Heart left ventricle (tissue), 16 donors: ENCODE measurements around the gene TMEM135. TPM values are rescaled to one million over a fixed set of nuclear protein-coding genes. Genes with fewer than 3 reads are reported as not detected.
"Not testable (repeated sequence)": the region's sequence is repeated elsewhere in the genome, so short reads cannot be mapped to it uniquely, and the experiment has no call there.

Experiments used
- ATAC-seq, 4 donors: fragments of 200-7000 bp; cut with Tn5 transposase; one replicate each; pipeline ENCODE4 v1.9.1; 2020 to 2022; ENCODE audit warnings: moderate library complexity in 4 of 4, mild to moderate bottlenecking in 3 of 4, moderate number of reproducible peaks in 1 of 4
- DNase-seq, 5 donors: peaks; one replicate each; pipeline ENCODE4 v3.0.0-alpha.2; 2020
- H3K27ac ChIP-seq, 12 donors: fragments of 200-600 bp; sonication (generic) in 4 of 12; one replicate each; pipeline versions ENCODE4 v1.5.0 to v1.8.0; 2016 to 2022; ENCODE audit warnings: mild to moderate bottlenecking in 2 of 12
- H3K27me3 ChIP-seq, 9 donors: fragments of 200-600 bp; sonication (generic) in 2 of 9; one replicate each; pipeline versions ENCODE4 v1.5.1 to v1.8.0; 2016 to 2022; ENCODE audit warnings: mild to moderate bottlenecking in 3 of 9
- H3K36me3 ChIP-seq, 9 donors: fragments of 200-600 bp; sonication (generic) in 2 of 9; one replicate each; pipeline versions ENCODE4 v1.5.0 to v1.8.0; 2018 to 2022; ENCODE audit warnings: mild to moderate bottlenecking in 2 of 9
- H3K4me1 ChIP-seq, 12 donors: fragments of 200-600 bp; sonication (generic) in 4 of 12; one replicate each; pipeline versions ENCODE4 v1.5.0 to v1.8.0; 2016 to 2022; ENCODE audit warnings: mild to moderate bottlenecking in 3 of 12
- H3K4me3 ChIP-seq, 12 donors: fragments of 200-600 bp; sonication (generic) in 4 of 12; one replicate each; pipeline versions ENCODE4 v1.5.0 to v1.8.0; 2017 to 2022; ENCODE audit warnings: mild to moderate bottlenecking in 9 of 12, moderate library complexity in 4 of 12
- H3K9me3 ChIP-seq, 12 donors: fragments of 200-600 bp; sonication (generic) in 4 of 12; one replicate each; pipeline versions ENCODE4 v1.5.0 to v1.8.0; 2016 to 2022; ENCODE audit warnings: mild to moderate bottlenecking in 1 of 12
- POLR2A ChIP-seq, 2 donors: fragments of 450-650 bp; IDR thresholded peaks; one replicate each; pipeline ENCODE4 v1.6.1; 2017; ENCODE audit warnings: antibody characterized with exemption in 2 of 2, mild to moderate bottlenecking in 2 of 2, moderate library complexity in 2 of 2
- WGBS, 4 donors: extraction: QIAGEN DNeasy Blood & Tissue Kit in 2 of 4; methylation state at CpG; one replicate each; pipeline versions ENCODE4 v1.1.5 to v1.1.7; 2013 to 2018; 5-methylcytosine and 5-hydroxymethylcytosine counted together
- intact Hi-C, 10 donors: fragments of 100-400 bp; cut with DNase I; formaldehyde crosslinking; loops; one replicate each; pipeline versions ENCODE4 v1.11.1 to v1.14.2; 2022
- polyA plus RNA-seq, 2 donors: library from polyadenylated mRNA; stranded (reverse); fragments of 200-250 nt; gene quantifications; one replicate each; pipeline ENCODE4 v1.2.3, GENCODE V29; 2013
- total RNA-seq, 9 donors: library from RNA; depleted of rRNA in 2 of 9; stranded (reverse); fragments of >200 nt in 2 of 9; fragmentation: NEBNext Ultra II Directional in 3 of 9; extraction: Animal tissue kit (Norgen Biotek cat#: 25700) in 3 of 9; gene quantifications; one replicate each; pipeline versions ENCODE4 v1.1.0 to v1.2.4, GENCODE V29; 2016 to 2023
- TF ChIP-seq, protein P1 (sequence below), 12 donors: fragments of 200-600 bp; sonication (generic) in 4 of 12; IDR thresholded peaks; one replicate each; pipeline versions ENCODE4 v1.5.0 to v1.8.0; 2018 to 2022; ENCODE audit warnings: antibody characterized with exemption in 12 of 12, mild to moderate bottlenecking in 5 of 12
- donor health status: ischemic (EF 13 %, LVEDD 7.1; RV severe dilation, severe dysfunction).
- donor health status: healthy with polysubstance abuse.
- donor health status: DM: no; HTN: yes; CAD: no.
- donor health status: DM: no; HTN: no; CAD: no.
- donor health status: ischemic (EF 25% LVEDD 6.9; RV normal size, moderate dysfunction).
- donor health status: ischemic (EF 25% LVEDD 5.7; RV mildly dilated, moderate dysfunction).
- donor health status: healthy.
- donor health status: DM: yes; HTN: yes; CAD: no.
- donor health status: ischemic (EF 35%, LVEDD 5.7; RV mildly dilated, moderate dysfunction).
- donor health status: nonischemic (EF 11% LVEDD 7.7; RV severe dilation, severe dysfunction).
- donor health status: DM: yes; HTN: yes; CAD: no.
- donor health status: PGD.
- donor health status: ischemic (EF 29% LVEDD 5.4; RV normal size, mild dysfunction).
- donor health status: nonischemic (EF 23%, LVEDD 6.1; RV moderate dilation, normal function).

The TMEM135 gene
- total and polyA plus RNA-seq, 11 donors = 3.9 to 22.7 (median 14.7) TPM

GRCh38 chr11:87144252-87144651 lies 106.5 kb downstream of the TMEM135 start:
- Histone ChIP-seq H3K4me3 (no peak overlapping the region), H3K4me1 (peaks cover 0 to 7% (median 0%) of the 10 kb centered on the region in 12 donors), H3K9me3 (peaks cover 0 to 20% (median 5%) of the 10 kb centered on the region in 12 donors), H3K27ac (no peak overlapping the region), H3K36me3 (no peaks in the 10 kb centered on the region), H3K27me3 (no peaks in the 10 kb centered on the region)
- WGBS, 4 donors = 88 to 93% (median 91%) methylated on average over 3 of the region's 3 CpGs
- intact Hi-C loops = loop anchor here in 1 of 10 donors (10.0 kb wide), 1 partner anchor 91 kb away; no protein-coding TSS in a partner anchor
- TF ChIP-seq POLR2A (IDR thresholded peaks at IDR 0.05) = no peak
- TF ChIP-seq, protein P1, sequence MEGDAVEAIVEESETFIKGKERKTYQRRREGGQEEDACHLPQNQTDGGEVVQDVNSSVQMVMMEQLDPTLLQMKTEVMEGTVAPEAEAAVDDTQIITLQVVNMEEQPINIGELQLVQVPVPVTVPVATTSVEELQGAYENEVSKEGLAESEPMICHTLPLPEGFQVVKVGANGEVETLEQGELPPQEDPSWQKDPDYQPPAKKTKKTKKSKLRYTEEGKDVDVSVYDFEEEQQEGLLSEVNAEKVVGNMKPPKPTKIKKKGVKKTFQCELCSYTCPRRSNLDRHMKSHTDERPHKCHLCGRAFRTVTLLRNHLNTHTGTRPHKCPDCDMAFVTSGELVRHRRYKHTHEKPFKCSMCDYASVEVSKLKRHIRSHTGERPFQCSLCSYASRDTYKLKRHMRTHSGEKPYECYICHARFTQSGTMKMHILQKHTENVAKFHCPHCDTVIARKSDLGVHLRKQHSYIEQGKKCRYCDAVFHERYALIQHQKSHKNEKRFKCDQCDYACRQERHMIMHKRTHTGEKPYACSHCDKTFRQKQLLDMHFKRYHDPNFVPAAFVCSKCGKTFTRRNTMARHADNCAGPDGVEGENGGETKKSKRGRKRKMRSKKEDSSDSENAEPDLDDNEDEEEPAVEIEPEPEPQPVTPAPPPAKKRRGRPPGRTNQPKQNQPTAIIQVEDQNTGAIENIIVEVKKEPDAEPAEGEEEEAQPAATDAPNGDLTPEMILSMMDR (IDR thresholded peaks at IDR 0.05) = no peak
- DNase-seq (no peak), ATAC-seq (no peak)

GRCh38 chr11:87148749-87149148 lies 111.0 kb downstream of the TMEM135 start:
- Histone ChIP-seq H3K27me3 (no peaks in the 10 kb centered on the region), H3K36me3 (no peaks in the 10 kb centered on the region), H3K4me1 (peaks cover 0 to 11% (median 0%) of the 10 kb centered on the region in 12 donors), H3K27ac (no peak overlapping the region), H3K4me3 (no peak overlapping the region), H3K9me3 (peaks cover 0 to 5% (median 0%) of the 10 kb centered on the region in 12 donors)
- no peak for ATAC-seq
- no peak for DNase-seq
- no peak for TF ChIP-seq POLR2A (IDR thresholded peaks at IDR 0.05)
- TF ChIP-seq, protein P1 (IDR thresholded peaks at IDR 0.05) = no peak
- intact Hi-C loops = loop anchor here in 1 of 10 donors (10.0 kb wide), 1 partner anchor 86 kb away; no protein-coding TSS in a partner anchor
- 86 to 91% (median 89%) methylated on average over 2 of the region's 2 CpGs for WGBS, 4 donors

GRCh38 chr11:87149782-87150181 lies 112.0 kb downstream of the TMEM135 start:
- peaks cover 0 to 11% (median 0%) of the 10 kb centered on the region in 12 donors for H3K4me1 ChIP-seq
- H3K4me3 ChIP-seq, H3K27me3 ChIP-seq, DNase-seq, H3K36me3 ChIP-seq, H3K27ac ChIP-seq, ATAC-seq, H3K9me3 ChIP-seq: not testable (repeated sequence)
- 92 to 98% (median 97%) methylated on average over 7 of the region's 7 CpGs for WGBS, 4 donors
- intact Hi-C loops = loop anchor here in 2 of 10 donors (10.0 kb wide), 2 partner anchors 85 to 105 kb away; no protein-coding TSS in a partner anchor

- H3K27ac ChIP-seq = peak overlapping the region in 3 of 12 donors; percentile 19 to 50 (median 30)
- intact Hi-C loops = loop anchor here in 1 of 10 donors (10.0 kb wide), 1 partner anchor 106 kb away; no protein-coding TSS in a partner anchor
- no peak for TF ChIP-seq POLR2A (IDR thresholded peaks at IDR 0.05)
- TF ChIP-seq, protein P1 (IDR thresholded peaks at IDR 0.05) = no peak
- WGBS, 4 donors = 55 to 63% (median 58%) methylated on average over 1 of the region's 1 CpG
- H3K27me3 ChIP-seq = no peaks in the 10 kb centered on the region
- no peak for DNase-seq
- H3K9me3 ChIP-seq = peaks cover 0 to 5% (median 0%) of the 10 kb centered on the region in 12 donors
- no peaks in the 10 kb centered on the region for H3K36me3 ChIP-seq
- peaks cover 0 to 18% (median 0%) of the 10 kb centered on the region in 12 donors for H3K4me1 ChIP-seq
- no peak for ATAC-seq
- no peak overlapping the region for H3K4me3 ChIP-seq
Measured at GRCh38 chr11:87150936-87151335, 113.2 kb downstream of the TMEM135 start.
